HepG2 (cell line): ENCODE data around the gene DLX1. TPM values are rescaled to one million over a fixed set of nuclear protein-coding genes. Genes with fewer than 3 reads are reported as not detected.

Experiments used
- ATF1 ChIP-seq: IDR thresholded peaks from 2 replicates; pipeline ENCODE4 v1.6.1; 2016; ENCODE audit warnings: mild to moderate bottlenecking, control low read depth
- ATF7-NPFF ChIP-seq: sonication (generic); formaldehyde crosslinking; IDR thresholded peaks from 2 replicates; pipeline ENCODE4 v1.8.1; 2023; ENCODE audit warnings: mild to moderate bottlenecking, low read depth, missing genetic modification reagents, moderate library complexity
- CHD2 ChIP-seq: IDR thresholded peaks from 2 replicates; pipeline ENCODE4 v1.6.1; 2011; ENCODE audit warnings: low read depth, low read length, improper control_type of control experiment
- FOSL2 ChIP-seq: sonication (generic); formaldehyde crosslinking; IDR thresholded peaks from 2 replicates; pipeline ENCODE4 v1.4.0; 2020; ENCODE audit warnings: missing genetic modification reagents
- GFI1 ChIP-seq: sonication (generic); formaldehyde crosslinking; IDR thresholded peaks from 2 replicates; pipeline ENCODE4 v1.5.0; 2020; ENCODE audit warnings: missing genetic modification reagents, mild to moderate bottlenecking, borderline replicate concordance
- HMG20A ChIP-seq: IDR thresholded peaks from 2 replicates; pipeline ENCODE4 v1.6.1; 2016; ENCODE audit warnings: borderline replicate concordance
- JUN ChIP-seq: sonication (generic); formaldehyde crosslinking; IDR thresholded peaks from 2 replicates; pipeline ENCODE4 v1.4.0; 2020; ENCODE audit warnings: mild to moderate bottlenecking, missing genetic modification reagents
- KLF16 ChIP-seq, 2 experiments: sonication (generic) in 1 of 2; formaldehyde crosslinking in 1 of 2; IDR thresholded peaks; 2 replicates each; pipeline versions ENCODE4 v1.6.1 to v1.8.0; 2016 to 2023; ENCODE audit warnings: missing genetic modification reagents in 2 of 2, missing compliant biosample characterization in 1 of 2
- MED8 ChIP-seq: sonication (generic); formaldehyde crosslinking; IDR thresholded peaks from 2 replicates; pipeline ENCODE4 v1.8.1; 2023; ENCODE audit warnings: mild to moderate bottlenecking, missing genetic modification reagents; ENCODE audit not compliant: insufficient replicate concordance
- MIER2 ChIP-seq: IDR thresholded peaks from 2 replicates; pipeline ENCODE4 v1.6.1; 2016; ENCODE audit warnings: missing biosample characterization, missing genetic modification reagents
- NFRKB ChIP-seq: fragments of 450-650 bp; IDR thresholded peaks from 2 replicates; pipeline ENCODE4 v1.6.1; 2017
- NPAS2 ChIP-seq: sonication (generic); formaldehyde crosslinking; IDR thresholded peaks from 2 replicates; pipeline ENCODE4 v1.8.0; 2022; ENCODE audit warnings: mild to moderate bottlenecking, missing genetic modification reagents, borderline replicate concordance
- NR1H2 ChIP-seq: sonication (generic); formaldehyde crosslinking; IDR thresholded peaks from 2 replicates; pipeline ENCODE4 v1.8.1; 2022; ENCODE audit warnings: low read depth, missing genetic modification reagents, borderline replicate concordance
- PLRG1 ChIP-seq: fragments of 450-650 bp; conservative IDR thresholded peaks from 2 replicates; pipeline ENCODE4 v1.6.1; 2016
- PRMT3 ChIP-seq: sonication (generic); formaldehyde crosslinking; IDR thresholded peaks from 2 replicates; pipeline ENCODE4 v1.8.1; 2022; ENCODE audit warnings: low read depth, mild to moderate bottlenecking, moderate library complexity, missing genetic modification reagents, borderline replicate concordance
- RFX3 ChIP-seq: IDR thresholded peaks from 2 replicates; pipeline ENCODE4 v1.6.1; 2016; ENCODE audit warnings: missing biosample characterization, missing genetic modification reagents
- RFX5 ChIP-seq: IDR thresholded peaks from 2 replicates; pipeline ENCODE4 v1.6.1; 2011; ENCODE audit warnings: low read depth, low read length, improper control_type of control experiment
- SMAD9 ChIP-seq: sonication (generic); formaldehyde crosslinking; IDR thresholded peaks from 2 replicates; pipeline ENCODE4 v1.5.1; 2020; ENCODE audit warnings: mild to moderate bottlenecking, missing genetic modification reagents
- SOX6 ChIP-seq, 2 experiments: fragments of 450-650 bp in 1 of 2; sonication (generic) in 1 of 2; formaldehyde crosslinking in 1 of 2; IDR thresholded peaks; 2 replicates each; pipeline versions ENCODE4 v1.4.0 to v1.6.1; 2017 to 2020; ENCODE audit warnings: antibody characterized with exemption in 1 of 2, mild to moderate bottlenecking in 1 of 2, missing genetic modification reagents in 1 of 2
- SP2 ChIP-seq: sonication (generic); formaldehyde crosslinking; IDR thresholded peaks from 2 replicates; pipeline ENCODE4 v1.5.1; 2020; ENCODE audit warnings: mild to moderate bottlenecking, missing genetic modification reagents
- ZNF34 ChIP-seq: sonication (generic); formaldehyde crosslinking; IDR thresholded peaks from 2 replicates; pipeline ENCODE4 v1.4.0; 2020; ENCODE audit warnings: mild to moderate bottlenecking, missing genetic modification reagents, borderline replicate concordance
- ZNF556 ChIP-seq: sonication (generic); formaldehyde crosslinking; IDR thresholded peaks from 2 replicates; pipeline ENCODE4 v1.4.0; 2020; ENCODE audit warnings: mild to moderate bottlenecking, missing genetic modification reagents, borderline replicate concordance
- ZNF746 ChIP-seq: sonication (generic); formaldehyde crosslinking; IDR thresholded peaks from 2 replicates; pipeline ENCODE4 v1.8.0; 2022; ENCODE audit warnings: mild to moderate bottlenecking, missing genetic modification reagents
- ZSCAN25 ChIP-seq: sonication (generic); formaldehyde crosslinking; IDR thresholded peaks from 2 replicates; pipeline ENCODE4 v1.8.0; 2022; ENCODE audit warnings: mild to moderate bottlenecking, missing genetic modification reagents
- ZZZ3 ChIP-seq: sonication (generic); formaldehyde crosslinking; IDR thresholded peaks from 2 replicates; pipeline ENCODE4 v1.4.0; 2020; ENCODE audit warnings: missing genetic modification reagents, mild to moderate bottlenecking, borderline replicate concordance
- polyA plus RNA-seq, 8 experiments: library from polyadenylated mRNA; depleted of rRNA in 3 of 8; stranded (reverse) in 7 of 8; unstranded in 1 of 8; fragments of >200 nt; fragmentation: Illumina TruSeq in 4 of 8; extraction: Trizol in 4 of 8; gene quantifications; 2 replicates each; pipeline versions ENCODE4 v1.2.1 to v1.2.3, GENCODE V29; 2011 to 2016; ENCODE audit warnings: low read depth in 4 of 8, missing spikeins in 1 of 8, mixed read lengths in 1 of 8; ENCODE audit not compliant: insufficient read depth in 1 of 8
- total RNA-seq, 5 experiments: library from RNA; depleted of rRNA; stranded (reverse); fragments of >200 nt; fragmentation: Illumina TruSeq; extraction: Trizol; gene quantifications; 2 replicates each; pipeline ENCODE4 v1.2.3, GENCODE V29; 2016; ENCODE audit warnings: low read depth in 1 of 5
- TF ChIP-seq, protein P1 (sequence below): sonication (generic); formaldehyde crosslinking; IDR thresholded peaks from 2 replicates; pipeline ENCODE4 v1.4.0; 2020; ENCODE audit warnings: missing genetic modification reagents
- TF ChIP-seq, protein P2 (sequence below): sonication (generic); formaldehyde crosslinking; IDR thresholded peaks from 2 replicates; pipeline ENCODE4 v1.4.0; 2020; ENCODE audit warnings: missing genetic modification reagents
- TF ChIP-seq, protein P3 (sequence below): sonication (generic); formaldehyde crosslinking; IDR thresholded peaks from 2 replicates; pipeline ENCODE4 v1.4.0; 2020; ENCODE audit warnings: low read depth, mild to moderate bottlenecking, missing genetic modification reagents

Gene DLX1
- total and polyA plus RNA-seq, 2 of the 13 experiments (the other 11 are each of a cell fraction or from before 2014, with no cell fraction given): 0.18 to 0.86 TPM

DNA sequence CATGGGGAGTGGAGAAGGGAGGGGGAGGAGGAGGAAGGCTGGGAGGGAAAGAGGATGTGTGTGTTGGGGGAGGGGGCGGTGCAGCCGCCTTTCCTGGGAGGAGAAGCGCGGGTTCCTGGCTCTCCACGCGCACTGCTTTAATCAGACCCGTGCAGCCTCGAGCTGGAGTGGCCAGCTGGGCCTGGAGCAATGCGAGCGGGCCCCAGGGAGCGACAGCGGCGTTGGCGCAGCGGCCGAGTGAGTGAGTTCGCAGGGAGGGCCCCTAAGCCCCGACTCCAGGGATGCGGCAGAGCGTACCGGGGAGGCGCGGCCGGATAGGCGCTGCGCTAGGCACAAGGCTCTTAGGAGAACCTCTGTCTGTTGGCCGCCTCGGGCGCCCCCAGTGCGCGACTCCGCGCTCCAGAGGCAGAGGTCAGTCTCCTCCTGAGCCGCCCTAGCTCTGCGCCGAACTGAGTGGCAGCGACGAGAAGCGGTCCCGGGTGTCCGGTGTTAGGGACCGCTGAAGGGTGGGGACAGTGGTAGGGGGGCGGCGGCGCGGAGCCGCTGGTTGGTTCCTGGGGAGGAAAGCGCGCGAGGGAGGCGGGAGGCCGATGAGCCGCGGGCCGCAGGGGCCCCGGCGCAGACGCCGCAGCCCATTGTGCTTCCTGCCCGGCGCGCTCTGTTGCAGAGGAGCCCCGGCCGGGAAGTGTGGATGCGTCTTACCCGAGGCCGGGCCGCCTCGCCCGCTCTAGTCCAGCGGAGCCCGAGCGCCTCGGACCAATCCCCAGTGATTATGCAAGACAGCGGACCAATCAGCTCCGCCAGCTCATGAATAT is 455 bp upstream of the DLX1 start (continued):
- TF ChIP-seq, protein P1, sequence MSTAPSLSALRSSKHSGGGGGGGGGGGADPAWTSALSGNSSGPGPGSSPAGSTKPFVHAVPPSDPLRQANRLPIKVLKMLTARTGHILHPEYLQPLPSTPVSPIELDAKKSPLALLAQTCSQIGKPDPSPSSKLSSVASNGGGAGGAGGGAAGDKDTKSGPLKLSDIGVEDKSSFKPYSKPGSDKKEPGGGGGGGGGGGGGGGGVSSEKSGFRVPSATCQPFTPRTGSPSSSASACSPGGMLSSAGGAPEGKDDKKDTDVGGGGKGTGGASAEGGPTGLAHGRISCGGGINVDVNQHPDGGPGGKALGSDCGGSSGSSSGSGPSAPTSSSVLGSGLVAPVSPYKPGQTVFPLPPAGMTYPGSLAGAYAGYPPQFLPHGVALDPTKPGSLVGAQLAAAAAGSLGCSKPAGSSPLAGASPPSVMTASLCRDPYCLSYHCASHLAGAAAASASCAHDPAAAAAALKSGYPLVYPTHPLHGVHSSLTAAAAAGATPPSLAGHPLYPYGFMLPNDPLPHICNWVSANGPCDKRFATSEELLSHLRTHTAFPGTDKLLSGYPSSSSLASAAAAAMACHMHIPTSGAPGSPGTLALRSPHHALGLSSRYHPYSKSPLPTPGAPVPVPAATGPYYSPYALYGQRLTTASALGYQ (CRISPR knock-in tag): no peak
- TF ChIP-seq ZSCAN25 (CRISPR knock-in tag) (no peak), CHD2 (no peak), ATF7-NPFF (CRISPR knock-in tag) (no peak), JUN (CRISPR knock-in tag) (no peak), NFRKB (no peak), ZNF746 (CRISPR knock-in tag) (peak; percentile 56; the same call in 1 of the 2 replicates), MED8 (CRISPR knock-in tag) (no peak), KLF16 (CRISPR knock-in tag; IDR thresholded peaks at IDR 0.05) (no peak; a peak in 1 of 4 replicates), NR1H2 (no peak), MIER2 (CRISPR knock-in tag) (no peak), PLRG1 (no peak), GFI1 (CRISPR knock-in tag) (0 out of 2 replicates have a peak, but pooled peaks have one; percentile 45), SOX6 (IDR thresholded peaks at IDR 0.05) (no peak), SOX6 (CRISPR knock-in tag; IDR thresholded peaks at IDR 0.05) (peak; percentile 60), SMAD9 (CRISPR knock-in tag) (no peak), NPAS2 (CRISPR knock-in tag) (no peak), ZZZ3 (CRISPR knock-in tag) (peak; percentile 43; the same call in 1 of the 2 replicates), RFX5 (no peak; the same call in 1 of the 2 replicates), FOSL2 (CRISPR knock-in tag) (no peak; the same call in 1 of the 2 replicates), HMG20A (no peak), PRMT3 (CRISPR knock-in tag) (no peak), SP2 (CRISPR knock-in tag) (0 out of 2 replicates have a peak, but pooled peaks have one; percentile 24), ATF1 (CRISPR knock-in tag) (no peak), ZNF34 (CRISPR knock-in tag) (no peak), RFX3 (CRISPR knock-in tag) (no peak), ZNF556 (CRISPR knock-in tag) (peak; percentile 77; the same call in 1 of the 2 replicates)
- TF ChIP-seq, protein P2, sequence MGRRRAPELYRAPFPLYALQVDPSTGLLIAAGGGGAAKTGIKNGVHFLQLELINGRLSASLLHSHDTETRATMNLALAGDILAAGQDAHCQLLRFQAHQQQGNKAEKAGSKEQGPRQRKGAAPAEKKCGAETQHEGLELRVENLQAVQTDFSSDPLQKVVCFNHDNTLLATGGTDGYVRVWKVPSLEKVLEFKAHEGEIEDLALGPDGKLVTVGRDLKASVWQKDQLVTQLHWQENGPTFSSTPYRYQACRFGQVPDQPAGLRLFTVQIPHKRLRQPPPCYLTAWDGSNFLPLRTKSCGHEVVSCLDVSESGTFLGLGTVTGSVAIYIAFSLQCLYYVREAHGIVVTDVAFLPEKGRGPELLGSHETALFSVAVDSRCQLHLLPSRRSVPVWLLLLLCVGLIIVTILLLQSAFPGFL (CRISPR knock-in tag): no peak
- TF ChIP-seq, protein P3, sequence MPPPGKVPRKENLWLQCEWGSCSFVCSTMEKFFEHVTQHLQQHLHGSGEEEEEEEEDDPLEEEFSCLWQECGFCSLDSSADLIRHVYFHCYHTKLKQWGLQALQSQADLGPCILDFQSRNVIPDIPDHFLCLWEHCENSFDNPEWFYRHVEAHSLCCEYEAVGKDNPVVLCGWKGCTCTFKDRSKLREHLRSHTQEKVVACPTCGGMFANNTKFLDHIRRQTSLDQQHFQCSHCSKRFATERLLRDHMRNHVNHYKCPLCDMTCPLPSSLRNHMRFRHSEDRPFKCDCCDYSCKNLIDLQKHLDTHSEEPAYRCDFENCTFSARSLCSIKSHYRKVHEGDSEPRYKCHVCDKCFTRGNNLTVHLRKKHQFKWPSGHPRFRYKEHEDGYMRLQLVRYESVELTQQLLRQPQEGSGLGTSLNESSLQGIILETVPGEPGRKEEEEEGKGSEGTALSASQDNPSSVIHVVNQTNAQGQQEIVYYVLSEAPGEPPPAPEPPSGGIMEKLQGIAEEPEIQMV (CRISPR knock-in tag): no peak
